Stimulated activated CD4-positive, alpha-beta T cell treated with anti-CD3 and anti-CD28 coated beads, Interleukin-2, amount 100 ng/mL, for 4 hours (primary cell): Measurements from ENCODE around the gene ARL15.
"Not testable (repeated sequence)": the region's sequence is repeated elsewhere in the genome, so short reads cannot be mapped to it uniquely, and the experiment has no call there.

ENCODE experiments used
- DNase-seq: peaks from one replicate; pipeline ENCODE4 v3.0.0-alpha.2; 2020; ENCODE audit warnings: low read depth

ARL15 gene

DNA sequence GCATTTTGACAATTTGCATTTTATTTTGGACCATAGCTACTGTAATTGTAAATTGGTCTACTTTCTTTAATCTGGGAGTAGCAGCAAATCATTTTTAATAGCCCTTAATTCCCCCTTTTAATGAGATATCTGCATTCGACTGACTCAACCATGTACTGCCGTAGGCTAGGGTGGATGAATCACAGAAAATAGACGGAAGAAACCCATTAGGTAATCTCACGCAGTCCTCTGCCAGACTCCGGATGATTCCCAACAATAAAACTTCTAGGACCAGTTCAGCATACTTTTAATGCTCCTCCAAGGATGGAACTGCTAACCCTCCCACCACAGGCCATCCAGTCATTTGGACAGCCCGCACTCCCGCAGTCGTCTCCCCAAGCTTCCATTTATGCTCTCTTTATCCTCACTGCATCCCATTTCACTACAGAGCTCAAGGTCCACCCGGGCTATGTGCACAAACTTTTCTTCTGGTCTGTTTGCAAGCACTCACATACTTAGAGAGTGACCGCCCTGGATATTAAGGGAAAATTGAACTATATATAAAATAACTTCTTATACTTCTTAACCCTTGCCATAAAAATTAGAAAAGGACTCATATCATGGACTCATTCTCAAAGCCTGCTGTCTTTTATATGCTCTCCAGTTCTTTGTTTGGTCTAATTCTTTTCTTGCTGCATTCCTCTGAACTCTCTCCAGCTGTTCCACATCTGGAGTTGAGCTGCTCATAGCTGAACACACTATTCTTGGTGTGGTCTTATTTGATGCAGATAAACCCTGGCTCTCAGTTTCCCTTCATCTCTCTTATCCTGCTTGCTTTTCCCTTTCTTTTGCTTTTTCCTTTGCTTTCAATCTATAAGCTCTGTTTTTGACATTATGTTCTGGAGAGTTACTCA, 326.6 kb downstream of the ARL15 start:
- DNase-seq, result no peak

DNA sequence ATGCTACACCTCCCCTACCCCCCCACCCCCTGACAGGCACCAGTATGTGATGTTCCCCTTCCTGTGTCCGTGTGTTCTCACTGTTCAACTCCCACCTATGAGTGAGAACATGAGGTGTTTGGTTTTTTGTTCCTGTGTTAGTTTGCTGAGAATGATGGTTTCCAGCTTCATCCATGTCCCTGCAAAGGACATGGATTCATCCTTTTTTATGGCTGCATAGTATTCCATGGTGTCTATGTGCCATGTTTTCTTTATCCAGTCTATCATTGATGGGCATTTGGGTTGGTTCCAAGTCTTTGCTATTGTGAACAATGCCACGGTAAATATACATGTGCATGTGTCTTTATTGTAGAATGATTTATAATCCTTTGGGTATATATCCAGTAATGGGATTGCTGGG, 328.1 kb downstream of the ARL15 start:
- not testable (repeated sequence) for DNase-seq

DNA sequence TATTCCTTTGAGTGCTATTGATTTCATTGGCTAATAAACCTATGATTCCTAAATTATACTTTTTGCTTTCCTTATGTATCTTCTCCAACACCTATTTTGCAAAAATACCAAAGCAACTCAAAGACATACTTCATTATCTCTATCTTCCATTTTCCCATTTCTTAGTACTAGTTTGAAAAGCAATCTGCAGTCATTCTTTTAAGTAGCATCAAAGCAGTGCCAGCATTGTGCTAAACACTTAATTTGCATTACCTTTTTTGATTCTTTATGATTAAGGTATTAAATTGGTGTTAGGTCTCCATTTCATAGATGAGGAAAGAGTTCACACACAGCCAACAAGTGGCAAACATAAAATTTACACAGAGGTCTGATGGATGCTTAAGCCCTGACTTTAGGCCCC, 330.3 kb downstream of the ARL15 start:
- no peak for DNase-seq

DNA sequence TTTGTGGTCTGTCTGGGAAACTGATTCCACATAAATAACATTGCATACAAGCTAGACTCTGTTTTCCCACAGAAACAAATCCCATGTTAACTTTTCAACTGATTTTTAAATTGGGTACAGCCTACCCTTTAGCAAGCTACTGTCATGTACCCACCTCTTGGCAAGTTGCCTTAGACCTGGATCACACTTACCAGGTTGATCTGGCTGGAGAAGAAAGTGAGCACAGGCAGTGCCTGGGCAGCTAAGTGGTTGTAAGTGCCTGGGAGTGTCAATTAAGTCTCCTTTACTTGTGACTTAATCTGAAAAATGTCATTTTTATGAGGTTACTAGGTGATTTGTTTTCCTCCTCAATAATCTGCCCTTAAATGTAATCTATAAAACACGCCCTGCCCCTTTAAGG, 336.4 kb downstream of the ARL15 start:
- no peak for DNase-seq

DNA sequence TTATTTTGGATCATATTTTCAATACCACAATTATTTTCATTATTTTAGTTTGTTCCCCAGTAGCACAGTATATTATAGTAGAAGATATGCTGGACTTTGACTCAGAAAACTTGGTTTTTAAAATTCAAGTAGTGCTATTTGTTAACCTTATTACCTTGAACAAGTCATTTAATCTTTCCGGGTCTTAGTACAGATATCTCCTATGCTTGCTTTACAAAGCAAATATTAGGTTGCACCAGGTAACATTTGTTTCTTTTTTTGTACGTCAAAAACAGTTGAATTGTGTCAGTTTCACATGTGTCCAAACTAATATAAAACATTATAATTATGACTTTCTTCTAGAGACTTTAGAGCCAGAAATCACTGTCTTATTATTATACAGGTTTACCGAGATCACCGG, 338.1 kb downstream of the ARL15 start:
- DNase-seq, result no peak

DNA sequence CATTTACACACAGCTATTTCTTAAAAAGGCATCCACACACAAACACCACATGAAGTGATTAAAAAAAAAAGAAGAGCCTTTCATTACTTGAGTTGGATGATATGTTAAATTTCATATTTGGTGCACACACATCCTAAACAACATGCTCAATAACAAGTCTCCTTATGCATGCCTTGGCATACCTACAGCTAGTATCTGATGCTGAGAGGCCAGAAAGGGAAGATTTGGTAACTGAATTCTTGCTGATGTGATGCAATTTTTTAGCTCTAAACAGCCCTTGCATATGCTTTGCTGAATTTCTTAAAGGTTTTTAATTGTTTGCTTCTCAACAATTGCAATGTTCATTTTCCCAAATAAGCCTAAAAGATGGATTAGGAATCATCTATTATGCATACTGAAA, 338.8 kb downstream of the ARL15 start:
- no peak for DNase-seq

GRCh38 chr5:53971131-53971530, 339.2 kb downstream of the ARL15 start:
- no peak for DNase-seq

DNA sequence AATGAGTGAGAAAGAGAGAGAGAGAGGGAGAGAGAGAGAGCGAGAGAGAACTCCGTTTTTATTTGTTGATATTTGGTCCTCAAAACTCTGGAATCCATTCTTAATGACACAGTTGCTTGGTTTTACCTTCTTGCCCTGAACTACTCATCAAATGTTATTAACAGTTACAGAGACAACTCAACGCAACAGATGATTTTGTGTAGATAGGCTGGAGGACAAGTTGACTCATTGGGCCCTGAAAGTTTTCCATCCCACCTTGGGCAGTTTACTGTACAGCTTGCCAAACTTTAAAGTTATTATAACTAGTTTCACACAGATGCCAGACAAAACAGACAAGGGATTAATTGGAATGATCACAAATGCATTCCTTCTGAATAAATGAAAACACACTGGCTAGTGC, 339.9 kb downstream of the ARL15 start:
- DNase-seq, result no peak

DNA sequence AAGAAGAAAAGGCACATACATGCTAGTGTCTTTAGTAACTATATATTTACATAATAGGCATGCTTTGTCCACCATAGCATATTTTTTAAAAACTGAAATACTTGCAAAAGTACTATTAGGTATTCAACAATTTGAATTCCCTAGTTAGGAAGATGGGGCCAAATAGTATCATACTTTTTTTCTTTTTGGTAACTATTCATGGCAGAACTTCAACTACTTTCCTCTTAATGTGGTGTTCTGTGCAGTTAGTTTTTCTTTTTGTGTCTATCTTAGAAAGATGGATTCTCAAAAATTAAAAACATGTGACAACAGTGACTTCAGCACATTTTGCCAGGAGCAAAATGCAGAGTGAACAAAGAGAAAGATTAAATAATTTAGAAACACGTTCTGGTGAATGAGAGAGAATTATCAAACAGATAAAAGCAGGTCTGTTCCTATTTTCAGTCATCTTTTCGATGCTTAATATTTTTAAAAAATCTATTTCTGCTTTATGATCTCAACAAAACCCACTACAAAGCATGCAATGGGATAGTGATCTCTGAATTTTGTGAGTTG, 341.1 kb downstream of the ARL15 start:
- DNase-seq, result no peak

DNA sequence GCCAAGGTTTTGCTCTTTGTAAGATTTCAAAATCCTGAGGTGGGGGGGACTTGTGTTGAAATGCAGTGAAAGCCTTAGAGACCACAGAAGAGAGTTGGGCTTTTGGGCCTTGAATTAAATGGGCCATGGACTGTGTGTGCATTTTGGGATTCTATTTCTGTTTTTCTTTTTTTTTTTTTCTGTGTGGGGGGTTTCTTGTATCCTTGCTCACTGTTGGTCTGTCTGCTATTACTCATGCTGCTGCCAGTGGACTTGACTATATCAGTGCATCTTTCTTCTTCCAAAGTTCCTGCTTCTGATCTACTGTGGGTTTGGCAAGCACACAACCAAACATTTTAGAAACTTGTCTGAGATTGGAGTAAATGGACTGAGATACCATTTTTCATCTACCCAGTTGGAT, 344.9 kb downstream of the ARL15 start:
- DNase-seq, result no peak

DNA sequence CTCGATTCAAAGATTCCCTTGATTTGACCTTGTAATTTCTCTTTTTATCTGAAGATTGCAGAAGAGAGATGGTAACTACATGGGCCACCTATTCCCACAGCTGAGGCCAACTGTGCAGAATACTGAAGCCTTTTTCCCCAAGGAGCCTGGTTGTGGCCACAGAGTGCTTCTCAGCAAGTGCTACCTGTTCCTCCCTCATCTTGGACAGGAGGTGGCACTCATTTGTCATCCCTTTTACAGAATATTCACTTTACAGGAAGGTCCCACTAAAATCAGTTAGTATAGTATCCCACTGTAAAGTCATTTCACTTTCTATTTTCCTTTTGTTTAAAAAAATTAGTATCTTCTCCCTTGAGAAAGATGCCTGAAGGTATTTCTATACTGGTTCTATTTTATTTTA, 346.4 kb downstream of the ARL15 start:
- DNase-seq, result no peak

- DNase-seq, result no peak
Measured at GRCh38 chr5:53962306-53962705, 348.1 kb downstream of the ARL15 start.

DNA sequence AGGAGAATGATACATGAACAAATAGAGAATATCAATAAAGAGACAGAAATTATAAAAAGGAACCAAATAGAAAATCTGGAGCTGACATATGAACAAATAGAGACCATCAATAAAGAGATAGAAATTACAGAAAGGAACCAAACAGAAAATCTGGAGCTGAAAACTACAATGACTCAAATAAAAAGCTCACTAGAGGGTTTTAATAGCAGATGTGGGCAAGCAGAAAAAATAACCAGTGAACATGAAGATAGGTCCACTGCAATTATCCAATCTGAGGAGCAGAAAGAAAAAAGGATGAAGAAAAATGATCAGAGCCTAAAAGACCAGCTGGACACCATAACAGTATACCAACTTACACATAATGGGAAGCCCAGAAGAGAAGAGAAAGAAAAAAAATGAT, 353.7 kb downstream of the ARL15 start:
- DNase-seq, result no peak

- no peak for DNase-seq
Measured at GRCh38 chr5:53956196-53956595, 354.2 kb downstream of the ARL15 start.

DNA sequence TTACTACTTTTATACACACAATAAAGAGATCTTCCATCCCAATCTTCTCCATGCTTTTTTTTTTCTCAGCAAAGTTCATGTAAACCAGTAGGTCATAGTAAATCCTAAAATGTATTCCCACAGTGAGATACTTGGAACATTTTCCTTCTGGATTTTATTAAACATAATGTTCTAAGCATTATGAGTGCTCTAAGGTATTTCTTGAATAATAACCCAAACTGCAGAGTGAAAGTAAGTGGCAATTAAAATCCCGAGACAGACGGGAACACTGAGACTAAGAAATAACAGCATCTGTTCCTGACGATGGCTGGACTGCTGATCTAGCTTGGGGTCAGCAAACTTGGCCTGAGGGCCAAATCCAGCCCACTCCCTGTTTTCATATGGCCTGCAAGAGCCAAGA, 359.8 kb downstream of the ARL15 start:
- DNase-seq, result no peak

DNA sequence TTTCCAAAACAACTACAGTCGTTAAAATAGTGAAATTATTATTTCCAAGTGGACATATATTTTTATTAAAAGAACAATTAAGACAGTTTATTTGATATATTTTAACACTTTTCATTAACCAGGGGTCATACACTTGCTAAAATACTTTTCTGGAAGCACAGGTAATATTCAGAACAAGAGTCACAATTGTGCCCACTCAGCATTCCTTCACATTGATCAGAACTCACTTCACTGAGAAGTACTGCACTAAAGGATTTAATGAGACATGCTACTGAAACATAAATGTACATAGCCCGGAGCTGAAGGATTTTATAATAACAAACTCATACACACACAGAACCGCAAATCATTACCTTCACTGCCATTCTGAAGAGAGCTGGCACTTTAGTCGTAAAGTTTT, 361.8 kb downstream of the ARL15 start:
- no peak for DNase-seq

DNA sequence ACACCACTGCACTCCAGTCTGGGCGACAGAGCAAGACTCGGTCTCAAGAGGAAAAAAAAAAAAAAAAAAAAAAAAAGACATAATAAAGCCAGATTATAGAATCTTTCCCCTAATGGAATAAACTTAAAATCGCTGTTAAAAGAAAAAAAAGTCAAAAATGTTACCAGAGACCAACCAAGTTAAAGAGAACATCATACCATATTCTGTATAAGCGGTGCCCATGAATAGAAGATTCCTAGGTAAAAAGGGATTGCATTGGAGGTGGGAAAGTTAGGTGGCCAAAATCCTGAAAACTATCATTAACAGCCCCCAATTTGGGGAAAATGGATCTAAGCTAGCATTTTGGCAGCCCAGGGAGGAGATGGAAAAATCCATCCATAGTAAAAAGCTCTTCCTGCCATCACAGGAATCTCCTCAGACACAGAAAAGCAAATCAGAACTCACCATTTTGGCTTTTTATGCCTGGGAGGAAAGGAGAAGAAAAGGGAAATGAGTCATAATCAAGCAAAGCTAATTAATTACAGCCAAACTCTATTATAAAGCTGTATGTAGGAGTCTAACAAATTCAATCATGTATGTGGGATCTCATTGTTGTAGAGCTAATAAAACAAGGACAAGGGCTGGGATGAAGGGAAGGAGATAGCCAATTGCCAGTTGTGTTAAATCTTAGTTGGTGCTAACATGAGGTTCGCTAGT, 363.8 kb downstream of the ARL15 start:
- no peak for DNase-seq

DNA sequence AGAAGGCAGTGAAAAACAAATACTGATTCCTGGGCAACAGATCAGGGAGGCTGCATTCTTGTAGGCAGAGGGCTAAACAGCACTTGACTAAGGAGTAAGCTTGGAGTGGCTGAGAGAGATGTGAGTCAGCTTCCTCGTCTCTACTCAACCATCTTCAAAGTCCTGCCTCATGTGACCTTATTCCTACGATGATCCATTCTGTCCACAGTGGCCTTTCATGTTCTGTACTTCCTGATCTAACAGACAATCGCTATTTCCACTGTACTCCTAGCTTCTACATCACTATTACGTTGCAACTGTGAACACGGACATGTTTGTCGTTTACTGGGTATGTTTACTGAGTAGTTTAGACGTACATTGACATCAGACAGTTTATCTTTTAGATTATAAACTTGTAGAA, 365.4 kb downstream of the ARL15 start:
- DNase-seq, result no peak

- no peak for DNase-seq
Measured at GRCh38 chr5:53943938-53944337, 366.4 kb downstream of the ARL15 start.

GRCh38 chr5:53942724-53943123, 367.6 kb downstream of the ARL15 start:
- DNase-seq, result no peak

GRCh38 chr5:53940921-53941320, 369.5 kb downstream of the ARL15 start:
- DNase-seq, result no peak

GRCh38 chr5:53937467-53937866, 372.9 kb downstream of the ARL15 start:
- DNase-seq, result no peak
